HG02981 (cell line): Measurements from ENCODE around the gene RSU1.
A peak's percentile ranks its signal among the peaks of the same experiment; 100 is the strongest.

ENCODE experiments used
- ATAC-seq: cut with Tn5 transposase; IDR thresholded peaks from one replicate; pipeline ENCODE4 v1.9.1; 2021; ENCODE audit warnings: mild to moderate bottlenecking, moderate library complexity; ENCODE audit not compliant: unreplicated experiment

The RSU1 gene

DNA sequence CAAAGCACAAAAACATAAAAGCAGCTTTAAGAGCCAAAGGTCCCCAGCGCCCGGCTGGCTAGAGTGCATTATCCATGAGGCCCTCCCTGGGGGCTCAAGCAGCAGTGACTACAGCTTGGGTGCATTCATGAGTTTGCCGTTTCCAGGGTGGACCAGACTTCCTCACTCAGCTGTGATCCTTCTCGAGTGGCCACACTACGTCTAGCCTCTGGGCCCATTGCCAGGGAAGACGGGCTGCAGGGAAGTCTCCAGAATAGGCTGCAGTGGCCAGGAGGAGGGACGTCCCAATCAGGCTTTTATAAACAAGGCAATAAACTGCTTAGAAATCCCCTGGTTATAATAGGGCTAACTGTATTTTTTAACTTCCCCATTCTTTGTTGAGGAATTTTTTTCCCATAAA, 206.2 kb downstream of the RSU1 start:
- ATAC-seq, result no peak

GRCh38 chr10:16609211-16609610, 208.0 kb downstream of the RSU1 start:
- ATAC-seq, result no peak

GRCh38 chr10:16606923-16607322, 210.3 kb downstream of the RSU1 start:
- ATAC-seq, result no peak

- ATAC-seq, result no peak
These were observed 210.8 kb downstream of the RSU1 start for GRCh38 chr10:16606421-16606820.

DNA sequence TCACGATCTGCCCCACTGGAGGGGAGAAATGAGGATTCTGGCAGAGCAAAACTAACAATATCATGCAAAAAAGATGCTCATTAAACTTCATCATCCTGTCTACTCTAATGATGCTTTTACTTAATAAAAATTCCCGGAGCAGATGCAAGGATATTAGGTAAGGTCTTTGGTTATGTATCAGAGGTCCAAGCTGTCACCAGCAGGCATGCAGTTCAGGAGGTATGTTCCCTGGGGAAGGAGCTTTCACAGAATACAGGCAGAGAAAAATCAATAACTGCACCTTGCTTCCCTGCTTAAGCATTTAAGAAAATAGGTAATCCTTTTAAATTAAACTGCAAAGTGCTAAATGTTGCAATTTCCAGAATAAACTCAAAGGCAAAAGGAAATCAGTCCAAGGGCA, 213.9 kb downstream of the RSU1 start:
- no peak for ATAC-seq

DNA sequence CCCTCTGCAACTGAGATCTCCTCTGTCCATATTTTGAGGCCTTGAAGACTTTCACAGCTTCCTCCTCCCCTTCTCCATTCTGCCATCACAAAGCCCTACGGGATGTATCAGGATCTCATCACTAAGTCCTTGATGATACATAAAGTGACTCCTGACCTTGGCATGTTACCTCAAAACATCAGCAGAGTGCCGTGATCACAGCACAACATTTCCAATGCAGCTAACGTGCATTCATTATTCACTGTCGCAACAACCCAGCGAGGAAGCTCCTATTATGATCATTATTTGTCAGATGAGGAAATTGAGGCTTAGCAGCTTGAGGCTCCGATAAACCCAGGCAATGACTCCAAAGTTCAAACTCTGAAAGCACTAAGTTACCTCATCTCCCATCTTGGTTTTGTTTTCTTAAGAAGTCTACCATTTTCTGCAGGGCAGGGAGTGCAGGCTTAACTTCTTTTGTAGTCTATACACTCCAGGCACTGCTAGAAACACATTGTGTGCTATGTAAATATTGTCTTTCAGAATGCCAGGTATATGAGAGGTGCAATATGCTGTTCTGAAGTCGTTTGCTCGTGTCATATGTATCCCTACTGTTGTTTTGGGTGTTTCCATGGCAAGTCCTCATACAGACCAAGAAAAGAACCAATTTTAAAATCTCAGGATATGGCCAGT, 215.0 kb downstream of the RSU1 start:
- no peak for ATAC-seq

GRCh38 chr10:16599662-16600061, 217.6 kb downstream of the RSU1 start:
- ATAC-seq, result no peak

GRCh38 chr10:16597656-16598055, 219.6 kb downstream of the RSU1 start:
- no peak for ATAC-seq

- ATAC-seq, result no peak
These were observed 224.8 kb downstream of the RSU1 start for GRCh38 chr10:16592378-16592777.

GRCh38 chr10:16586358-16587138, 230.7 kb downstream of the RSU1 start:
- peak; percentile 90 for ATAC-seq

- ATAC-seq, result no peak
These were observed 232.1 kb downstream of the RSU1 start for GRCh38 chr10:16585103-16585502.

GRCh38 chr10:16583382-16583781, 233.8 kb downstream of the RSU1 start:
- no peak for ATAC-seq

DNA sequence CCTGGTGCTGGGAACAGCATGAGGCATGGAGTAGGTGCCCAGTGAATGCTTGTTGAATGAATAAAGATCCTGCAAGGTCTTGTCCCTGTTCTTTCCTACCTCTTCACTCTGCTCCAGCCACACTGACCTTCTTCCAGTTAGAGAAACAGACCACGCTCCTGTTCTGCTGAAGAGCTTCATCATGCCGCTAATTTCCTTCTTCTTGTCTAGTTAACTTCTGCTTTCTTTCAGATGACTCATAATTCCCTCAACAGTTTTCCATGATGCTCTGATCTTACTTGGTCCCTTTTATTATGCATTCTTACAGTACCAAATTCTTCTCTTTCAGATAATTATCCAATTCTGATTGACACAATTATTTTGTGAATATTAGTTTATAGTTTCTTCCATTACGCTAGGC, 236.0 kb downstream of the RSU1 start:
- no peak for ATAC-seq

DNA sequence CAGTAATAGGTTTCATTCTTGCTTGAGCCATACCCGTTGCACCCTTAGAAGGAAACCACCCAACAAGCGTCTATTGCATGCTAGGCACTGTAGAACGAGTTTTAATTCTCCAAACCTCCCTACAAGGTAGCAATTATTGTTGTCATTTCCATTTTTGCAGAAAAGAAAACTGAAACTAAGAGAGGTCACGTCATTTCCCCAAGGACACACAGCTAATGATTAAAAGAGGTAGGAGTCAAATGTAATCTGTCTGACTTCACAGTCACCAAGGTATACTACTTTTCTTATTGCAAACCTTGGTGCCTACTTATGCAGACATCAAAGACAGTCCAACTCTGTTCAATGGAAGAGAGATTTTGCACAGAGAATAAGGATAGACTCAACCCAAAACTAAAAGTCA, 246.5 kb downstream of the RSU1 start:
- ATAC-seq, result peak; percentile 91

GRCh38 chr10:16566202-16566805, 250.9 kb downstream of the RSU1 start:
- ATAC-seq, result no peak

GRCh38 chr10:16565604-16566003, 251.6 kb downstream of the RSU1 start:
- no peak for ATAC-seq

DNA sequence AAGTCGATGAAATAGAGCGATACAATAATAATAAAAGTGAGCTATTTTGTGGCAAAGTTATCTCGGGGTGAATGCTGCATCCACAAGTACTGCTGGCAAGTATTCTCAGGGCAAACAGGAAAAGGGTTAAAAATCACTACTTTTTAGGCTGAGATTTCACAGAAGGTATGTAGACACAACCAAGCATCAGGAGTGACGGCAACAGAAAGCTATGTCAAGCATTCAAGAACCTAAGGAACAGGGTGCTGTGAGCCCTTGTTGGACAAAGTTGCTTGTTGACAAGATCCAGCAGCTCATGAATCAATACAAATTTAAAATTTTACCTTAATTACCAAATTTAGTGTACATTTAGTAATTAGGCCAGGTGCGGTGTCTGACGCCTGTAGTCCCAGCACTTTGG, 254.3 kb downstream of the RSU1 start:
- no peak for ATAC-seq

- no peak for ATAC-seq
These were observed 257.9 kb downstream of the RSU1 start for GRCh38 chr10:16559236-16559773.

- ATAC-seq, result no peak
These were observed 269.3 kb downstream of the RSU1 start for GRCh38 chr10:16547973-16548372.

DNA sequence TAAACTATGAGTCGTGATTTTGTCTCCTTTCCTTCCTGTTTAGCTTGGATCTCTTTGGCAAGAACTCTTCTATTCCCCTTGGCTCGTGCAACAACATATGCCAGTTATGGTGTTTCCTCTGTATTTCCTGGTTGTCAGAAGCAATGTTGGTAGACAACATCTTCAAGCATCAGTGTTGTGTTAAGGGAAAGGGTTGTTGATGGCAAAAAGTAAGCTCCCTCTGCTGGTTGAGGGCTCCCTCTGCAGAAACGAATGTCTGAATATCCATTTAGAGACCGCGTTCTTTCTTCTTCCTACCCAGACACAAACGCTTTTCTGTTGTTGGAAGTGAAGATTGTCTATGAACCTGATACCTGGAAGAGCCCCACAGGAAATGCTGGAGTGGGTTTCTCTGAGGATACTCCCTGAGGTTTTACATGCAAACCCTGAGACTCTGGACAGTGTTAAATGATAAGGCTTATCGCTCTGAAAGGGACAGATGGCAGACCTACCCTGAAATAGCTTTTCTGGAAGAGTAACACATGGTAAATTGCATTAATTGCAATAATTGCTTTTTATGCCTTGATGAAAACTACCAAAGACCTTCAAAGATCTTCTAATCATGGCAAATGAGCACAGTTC, 272.0 kb downstream of the RSU1 start:
- peak; percentile 51 for ATAC-seq

- ATAC-seq, result no peak
These were observed 272.6 kb downstream of the RSU1 start for GRCh38 chr10:16544591-16544990.
